ENCODE results near the gene CCR6. TPM values are rescaled to one million over a fixed set of nuclear protein-coding genes. Genes with fewer than 3 reads are reported as not detected.
A peak's percentile ranks its signal among the peaks of the same experiment; 100 is the strongest.

Gene CCR6
- total and polyA plus RNA-seq, 5 donors, result not detected

DNA sequence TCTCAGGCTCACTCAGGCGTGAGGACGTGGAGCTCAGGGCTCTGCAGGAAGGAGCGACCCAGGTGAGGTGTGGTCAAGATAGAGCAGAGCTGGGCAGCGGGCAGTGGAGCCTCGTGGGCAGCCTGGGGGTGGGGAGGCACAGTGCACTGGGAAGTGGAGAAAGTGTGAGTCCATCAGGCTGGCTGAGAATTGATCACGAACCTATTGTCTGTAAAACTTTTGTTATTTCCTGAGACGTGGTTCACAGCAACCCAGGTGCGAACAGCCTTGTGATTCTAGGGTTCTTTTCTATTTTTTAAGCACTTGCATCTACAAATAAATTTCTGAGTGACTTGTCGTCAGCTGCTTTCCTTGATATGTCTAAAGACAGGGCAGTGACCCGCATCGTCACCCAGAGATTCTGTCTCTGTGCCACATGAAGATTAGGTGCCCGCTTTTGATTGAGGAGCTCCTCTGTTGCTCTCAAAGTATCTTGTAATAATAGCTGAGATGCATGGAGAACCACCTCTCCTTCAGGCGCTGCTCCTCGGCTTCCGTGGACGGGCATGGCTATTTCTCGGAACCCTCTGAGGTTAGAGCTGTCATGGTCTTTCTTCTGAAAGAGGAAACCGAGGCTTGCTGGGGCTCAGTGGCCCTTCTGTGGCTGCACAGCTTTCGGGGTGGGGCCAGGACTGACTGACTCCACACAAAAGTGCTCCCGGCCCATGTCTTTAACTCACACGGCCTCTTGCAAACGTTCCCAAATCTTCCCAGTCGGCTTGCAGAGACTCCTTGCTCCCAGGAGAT, 662 bp upstream of the CCR6 start:
- Histone ChIP-seq H3K4me3 (ENCODE audit: low read length) (no peak overlapping the region), H3K4me1 (ENCODE audit: control insufficient read depth, insufficient read depth, low read length) (no peaks in the 10 kb centered on the region), H3K27me3 (ENCODE audit: control insufficient read depth, insufficient read depth) (no peaks in the 10 kb centered on the region), H3K27ac (ENCODE audit: low read length) (no peak overlapping the region), H3K9me3 (ENCODE audit: control insufficient read depth, low read length) (no peaks in the 10 kb centered on the region)
- DNase-seq (no peak), ATAC-seq (no peak)
- intact Hi-C loops (cut with DNase I), result no loop called here
- WGBS, result 79% methylated on average over 23 of the region's 23 CpGs

DNA sequence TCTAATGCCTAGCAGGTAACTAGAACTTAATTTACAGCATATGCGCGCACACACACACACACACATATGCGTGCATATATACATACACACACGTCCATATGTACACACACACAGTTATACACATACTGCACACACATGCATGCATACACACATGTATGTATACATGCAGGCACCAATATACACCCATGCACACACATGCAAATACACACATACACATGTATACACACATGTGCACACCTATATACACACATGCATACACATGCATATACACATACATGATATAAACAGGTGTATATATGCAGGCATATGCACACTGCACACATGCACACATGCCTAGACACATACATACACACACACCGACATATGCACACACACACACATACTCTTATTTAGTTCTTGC, 1.9 kb downstream of the CCR6 start:
- DNase-seq (no peak), ATAC-seq (no peak)
- WGBS, result 91% methylated on average over 5 of the region's 5 CpGs
- H3K27me3 ChIP-seq (ENCODE audit: control insufficient read depth, insufficient read depth), result no peaks in the 10 kb centered on the region
- no peaks in the 10 kb centered on the region for H3K9me3 ChIP-seq (ENCODE audit: control insufficient read depth, low read length)
- intact Hi-C loops (cut with DNase I), result no loop called here
- no peak overlapping the region for H3K27ac ChIP-seq (ENCODE audit: low read length)
- H3K4me1 ChIP-seq (ENCODE audit: control insufficient read depth, insufficient read depth, low read length), result no peaks in the 10 kb centered on the region
- H3K4me3 ChIP-seq (ENCODE audit: low read length), result no peak overlapping the region

DNA sequence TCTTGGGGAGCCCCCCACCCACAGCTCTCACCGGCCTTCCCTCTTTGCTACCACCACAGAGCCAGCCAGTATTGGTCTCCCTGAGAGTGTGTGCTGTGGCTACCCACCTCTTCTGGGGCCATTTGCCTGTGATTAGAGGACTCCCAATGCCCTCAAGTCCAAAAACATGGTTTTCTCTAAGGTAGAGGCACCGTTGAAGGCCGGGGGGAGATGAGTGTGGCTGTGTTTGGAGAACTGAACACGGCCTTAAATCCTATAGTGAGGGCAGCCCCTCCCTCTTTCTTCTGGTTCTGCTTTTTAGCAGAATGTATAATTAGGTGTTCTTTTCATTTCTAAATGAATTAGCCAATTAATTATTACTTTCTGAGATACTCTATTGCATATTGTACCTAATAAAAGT, 2.5 kb downstream of the CCR6 start:
- Histone ChIP-seq H3K4me1 (ENCODE audit: control insufficient read depth, insufficient read depth, low read length) (no peaks in the 10 kb centered on the region), H3K27me3 (ENCODE audit: control insufficient read depth, insufficient read depth) (no peaks in the 10 kb centered on the region), H3K4me3 (ENCODE audit: low read length) (no peak overlapping the region), H3K27ac (ENCODE audit: low read length) (no peak overlapping the region), H3K9me3 (ENCODE audit: control insufficient read depth, low read length) (no peaks in the 10 kb centered on the region)
- ATAC-seq, result no peak
- DNase-seq, result no peak
- intact Hi-C loops (cut with DNase I), result no loop called here
- WGBS, result 79% methylated on average over 4 of the region's 4 CpGs

DNA sequence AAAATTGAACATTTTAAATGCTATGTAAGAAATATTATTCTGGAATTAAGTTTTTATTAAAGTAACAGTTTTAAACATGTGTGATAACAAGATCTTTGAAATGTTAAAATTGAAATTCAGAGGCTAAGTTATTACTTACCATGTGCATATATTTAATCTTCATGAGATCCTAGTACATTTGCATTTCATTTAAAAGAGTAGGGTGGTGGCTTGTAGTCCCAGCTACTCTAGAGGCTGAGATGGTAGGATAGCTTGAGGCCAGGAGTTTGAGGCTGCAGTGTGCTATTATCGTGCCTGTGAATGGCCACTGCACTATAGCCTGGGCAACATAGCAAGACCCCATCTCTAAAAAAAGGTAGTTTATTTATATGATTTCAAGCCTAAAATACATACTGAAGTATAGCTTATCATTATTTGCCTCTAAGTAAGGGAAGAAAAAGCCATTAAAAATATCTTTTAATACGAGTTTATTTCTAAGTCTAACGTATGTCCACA, 3.0 kb downstream of the CCR6 start:
- H3K9me3 ChIP-seq (ENCODE audit: control insufficient read depth, low read length), result no peaks in the 10 kb centered on the region
- WGBS, result 85% methylated on average over 3 of the region's 3 CpGs
- H3K4me3 ChIP-seq (ENCODE audit: low read length), result no peak overlapping the region
- ATAC-seq (no peak), DNase-seq (no peak)
- no peak overlapping the region for H3K27ac ChIP-seq (ENCODE audit: low read length)
- intact Hi-C loops (cut with DNase I), result no loop called here
- H3K4me1 ChIP-seq (ENCODE audit: control insufficient read depth, insufficient read depth, low read length), result no peaks in the 10 kb centered on the region
- H3K27me3 ChIP-seq (ENCODE audit: control insufficient read depth, insufficient read depth), result no peaks in the 10 kb centered on the region

DNA sequence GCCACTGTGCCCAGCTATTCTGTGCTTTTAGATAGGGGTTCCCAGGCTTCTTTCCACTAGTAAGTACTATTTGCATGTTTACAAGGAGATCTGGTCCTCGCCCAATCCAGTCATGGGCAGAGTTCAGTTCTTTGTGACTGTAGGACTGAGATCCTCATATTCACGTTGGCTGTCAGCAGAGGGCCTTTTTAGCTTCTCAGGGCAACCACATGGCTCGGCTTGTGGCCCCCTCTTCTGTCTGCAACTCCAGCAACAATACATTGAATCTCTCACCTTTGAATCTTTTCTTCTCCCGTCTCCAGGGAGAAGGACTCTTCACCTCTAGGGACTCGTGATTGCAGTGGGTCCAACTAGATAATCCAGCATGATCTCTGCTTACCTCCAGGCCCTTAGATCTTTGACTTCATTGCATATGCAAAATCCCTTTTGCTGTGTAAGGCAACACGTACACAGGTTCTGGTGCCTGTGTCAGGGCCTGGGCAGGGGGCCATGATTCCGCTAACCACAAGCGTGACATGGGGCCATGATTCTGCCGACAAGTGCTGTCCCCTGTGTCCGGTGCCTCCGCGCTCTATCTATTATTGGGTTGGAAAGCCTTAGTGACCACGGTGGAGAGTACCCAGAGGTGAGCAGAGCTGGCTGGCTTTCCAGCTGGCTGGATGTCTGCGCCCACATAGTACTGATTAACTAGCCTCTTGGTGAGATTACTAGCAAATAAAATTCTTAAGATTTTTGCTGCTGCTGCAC, 5.1 kb downstream of the CCR6 start:
- H3K9me3 ChIP-seq (ENCODE audit: control insufficient read depth, low read length), result no peaks in the 10 kb centered on the region
- H3K27me3 ChIP-seq (ENCODE audit: control insufficient read depth, insufficient read depth), result no peaks in the 10 kb centered on the region
- H3K4me1 ChIP-seq (ENCODE audit: control insufficient read depth, insufficient read depth, low read length), result no peaks in the 10 kb centered on the region
- intact Hi-C loops (cut with DNase I), result no loop called here
- ATAC-seq (no peak), DNase-seq (no peak)
- H3K27ac ChIP-seq (ENCODE audit: low read length), result no peak overlapping the region
- no peak overlapping the region for H3K4me3 ChIP-seq (ENCODE audit: low read length)
- 83% methylated on average over 14 of the region's 14 CpGs for WGBS

DNA sequence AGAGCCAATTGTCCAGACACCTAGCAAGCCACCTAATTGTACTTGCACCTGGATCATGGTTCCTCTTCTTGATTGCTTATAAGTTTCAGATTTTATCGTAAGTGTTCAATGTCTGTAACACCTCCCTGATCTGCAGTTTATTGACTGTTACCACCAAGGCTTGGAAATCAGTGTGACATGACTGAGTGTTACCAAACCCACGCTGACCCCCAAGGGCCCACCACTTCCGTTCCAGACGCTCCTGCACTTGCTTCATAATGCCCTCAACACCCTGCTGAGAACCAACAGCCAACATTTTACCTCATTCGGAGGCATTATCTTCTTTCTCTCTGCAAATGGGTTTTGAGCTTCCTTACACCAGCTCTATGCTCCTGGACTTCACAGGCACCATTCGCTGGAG, 6.3 kb downstream of the CCR6 start:
- no peak overlapping the region for H3K4me3 ChIP-seq (ENCODE audit: low read length)
- no peaks in the 10 kb centered on the region for H3K9me3 ChIP-seq (ENCODE audit: control insufficient read depth, low read length)
- no peaks in the 10 kb centered on the region for H3K4me1 ChIP-seq (ENCODE audit: control insufficient read depth, insufficient read depth, low read length)
- H3K27ac ChIP-seq (ENCODE audit: low read length), result no peak overlapping the region
- no peaks in the 10 kb centered on the region for H3K27me3 ChIP-seq (ENCODE audit: control insufficient read depth, insufficient read depth)
- 59% methylated on average over 6 of the region's 6 CpGs for WGBS
- no peak for ATAC-seq
- intact Hi-C loops (cut with DNase I), result no loop called here
- no peak for DNase-seq

DNA sequence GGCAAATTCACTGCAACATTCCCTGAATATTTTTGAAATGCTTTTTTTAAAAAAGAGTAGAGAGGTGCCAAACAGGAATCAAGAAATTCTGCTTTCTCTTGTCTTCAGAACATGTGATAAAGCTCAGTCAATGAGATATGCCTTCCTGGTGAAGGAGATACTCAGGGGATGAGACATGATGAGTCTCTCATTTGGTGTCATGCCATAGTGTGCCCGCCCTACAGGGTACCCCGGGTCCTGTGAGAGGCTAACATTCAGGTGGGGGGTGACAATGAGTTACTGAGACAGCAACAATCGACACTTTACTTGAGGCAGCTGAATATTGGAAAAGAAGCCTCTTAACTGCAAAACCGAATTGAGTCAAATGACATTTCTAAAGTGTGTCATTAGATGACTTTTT, 6.7 kb downstream of the CCR6 start:
- ATAC-seq, result no peak
- Histone ChIP-seq H3K27me3 (ENCODE audit: control insufficient read depth, insufficient read depth) (no peaks in the 10 kb centered on the region), H3K27ac (ENCODE audit: low read length) (no peak overlapping the region)

DNA sequence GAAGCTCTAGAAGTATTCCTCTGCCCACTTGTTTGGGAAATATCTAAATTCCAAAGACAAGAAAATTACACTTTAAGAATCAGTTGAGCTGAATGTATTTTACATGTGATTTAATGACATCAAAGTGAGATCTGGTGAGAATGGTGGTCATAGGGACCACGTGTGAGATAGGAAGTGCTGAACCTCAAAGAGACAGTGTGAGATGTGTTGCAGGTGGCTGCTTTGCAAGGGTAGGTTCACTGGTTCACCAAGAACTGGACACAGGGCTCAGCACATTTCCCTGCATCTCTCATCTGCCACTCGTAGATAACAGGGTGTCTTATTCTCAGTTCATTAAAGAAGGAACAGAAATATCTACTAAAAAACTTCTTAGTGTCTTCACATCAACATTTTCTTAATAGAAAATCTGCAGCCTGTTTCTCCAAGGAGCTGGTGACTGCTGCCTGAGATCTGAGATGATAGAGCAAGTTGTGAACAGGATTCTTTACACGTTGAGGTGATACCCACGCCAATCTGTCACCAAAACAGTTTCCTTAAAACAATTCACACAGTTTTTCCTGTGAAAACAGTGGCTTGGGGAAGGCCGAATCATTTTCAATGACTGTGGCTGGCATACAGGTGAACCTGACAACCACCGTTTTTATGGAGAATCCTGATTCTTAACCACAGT, 7.2 kb downstream of the CCR6 start:
- intact Hi-C loops (cut with DNase I), result no loop called here
- DNase-seq (no peak), ATAC-seq (no peak)
- no peak overlapping the region for H3K4me3 ChIP-seq (ENCODE audit: low read length)
- no peaks in the 10 kb centered on the region for H3K27me3 ChIP-seq (ENCODE audit: control insufficient read depth, insufficient read depth)
- H3K27ac ChIP-seq (ENCODE audit: low read length), result no peak overlapping the region
- WGBS, result 65% methylated on average over 6 of the region's 6 CpGs
- H3K9me3 ChIP-seq (ENCODE audit: control insufficient read depth, low read length), result no peaks in the 10 kb centered on the region
- H3K4me1 ChIP-seq (ENCODE audit: control insufficient read depth, insufficient read depth, low read length), result no peaks in the 10 kb centered on the region

More for the DNA sequence above, 6.7 kb downstream of the CCR6 start:
- Histone ChIP-seq H3K4me3 (ENCODE audit: low read length) (no peak overlapping the region), H3K4me1 (ENCODE audit: control insufficient read depth, insufficient read depth, low read length) (no peaks in the 10 kb centered on the region), H3K9me3 (ENCODE audit: control insufficient read depth, low read length) (no peaks in the 10 kb centered on the region)
- WGBS, result 72% methylated on average over 4 of the region's 4 CpGs
- DNase-seq, result no peak
- intact Hi-C loops (cut with DNase I), result no loop called here

DNA sequence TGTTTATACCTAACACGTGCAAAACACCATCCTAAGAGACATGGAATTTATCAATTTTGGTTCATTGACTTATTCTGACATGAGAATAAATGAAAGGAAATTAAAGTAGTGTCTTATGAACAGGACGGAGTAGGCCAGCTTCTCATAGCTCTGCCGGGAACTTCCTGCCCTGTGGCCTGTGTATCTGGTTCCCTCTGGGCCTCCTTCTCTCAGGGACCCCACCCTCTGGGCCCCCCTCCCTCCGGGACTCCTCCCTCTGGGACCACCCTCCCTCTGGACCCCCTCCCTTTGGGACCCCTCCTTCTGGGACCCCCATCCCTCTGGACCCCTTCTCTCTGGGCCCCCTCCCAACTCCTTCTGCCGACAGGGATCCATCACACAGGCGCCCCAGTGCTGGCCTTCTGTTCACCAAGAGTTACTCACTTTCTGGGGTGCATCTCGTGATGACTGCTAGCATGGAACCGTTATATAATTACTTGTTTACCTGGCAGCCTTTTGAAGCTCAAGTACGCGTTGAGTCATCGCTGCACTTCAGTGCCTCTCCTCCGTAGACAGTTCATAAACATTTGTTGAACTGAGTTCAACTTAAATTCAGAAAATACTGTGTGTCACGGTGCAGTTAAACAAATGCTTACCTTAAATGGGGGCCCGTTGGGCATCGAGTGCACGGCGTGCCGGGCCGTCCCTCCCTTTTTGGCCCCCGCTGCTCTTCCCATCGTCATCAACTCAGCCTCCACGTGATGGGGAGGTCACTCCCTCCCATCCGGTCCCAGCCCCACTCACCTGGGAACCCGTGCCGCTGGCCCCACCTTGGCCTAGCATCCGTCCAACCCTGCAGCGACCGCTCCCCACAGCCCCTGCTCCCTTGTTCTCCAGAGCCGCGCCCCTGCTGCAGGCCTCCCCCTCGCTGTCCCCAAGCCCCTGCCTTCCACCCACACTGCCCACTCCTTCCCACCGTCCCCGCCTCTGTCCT, 8.1 kb downstream of the CCR6 start:
- Histone ChIP-seq H3K27me3 (ENCODE audit: control insufficient read depth, insufficient read depth) (no peaks in the 10 kb centered on the region), H3K27ac (ENCODE audit: low read length) (no peak overlapping the region), H3K9me3 (ENCODE audit: control insufficient read depth, low read length) (no peaks in the 10 kb centered on the region), H3K4me3 (ENCODE audit: low read length) (no peak overlapping the region), H3K4me1 (ENCODE audit: control insufficient read depth, insufficient read depth, low read length) (no peaks in the 10 kb centered on the region)
- intact Hi-C loops (cut with DNase I), result no loop called here
- DNase-seq, result peak in 1 of 3 donors; percentile 53
- no peak for ATAC-seq
- 88% methylated on average over 33 of the region's 33 CpGs for WGBS

DNA sequence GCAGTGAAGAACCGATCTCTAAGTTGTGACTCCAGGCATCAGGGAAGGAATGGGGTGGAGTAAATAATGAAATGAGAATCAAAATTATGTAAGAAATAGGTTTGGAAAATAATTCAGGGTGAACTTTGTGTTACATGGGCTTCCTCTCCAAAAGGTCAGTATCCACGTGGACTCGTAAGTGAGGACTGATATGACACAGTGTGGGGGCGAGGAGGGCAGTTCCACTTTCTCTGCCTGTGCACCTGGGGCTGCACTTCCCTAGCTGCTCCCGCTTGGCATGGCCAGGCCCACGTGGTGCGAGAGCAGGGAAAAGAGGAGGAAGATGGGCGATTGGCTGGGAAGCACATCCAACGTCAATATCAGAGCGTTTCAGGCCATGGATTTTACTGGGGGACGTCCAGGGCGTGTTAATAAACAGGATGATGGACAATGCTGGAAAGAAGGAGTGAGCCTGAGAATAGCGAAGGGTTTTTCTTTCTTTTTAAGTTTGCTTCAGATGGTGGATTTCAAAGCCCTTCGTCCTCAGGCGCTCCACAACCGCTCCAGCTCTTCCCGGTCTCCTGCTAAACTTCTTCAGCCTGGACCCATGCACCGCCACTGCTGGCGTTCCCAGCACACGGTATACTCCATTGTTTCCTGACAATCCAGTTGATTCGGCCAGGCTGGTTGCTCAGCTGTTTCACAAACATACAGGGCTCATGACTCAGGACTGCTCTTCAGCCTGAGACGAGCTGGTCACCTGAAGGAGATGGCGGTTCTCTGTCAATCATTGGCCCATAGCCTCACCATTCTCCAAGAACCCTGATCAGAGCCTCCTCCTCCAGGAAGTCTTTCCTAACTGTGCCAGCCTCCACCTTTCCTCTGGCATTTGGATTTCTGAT, 11.8 kb downstream of the CCR6 start:
- Histone ChIP-seq H3K4me3 (ENCODE audit: low read length) (no peak overlapping the region), H3K27ac (ENCODE audit: low read length) (no peak overlapping the region), H3K4me1 (ENCODE audit: control insufficient read depth, insufficient read depth, low read length) (no peaks in the 10 kb centered on the region), H3K9me3 (ENCODE audit: control insufficient read depth, low read length) (no peaks in the 10 kb centered on the region), H3K27me3 (ENCODE audit: control insufficient read depth, insufficient read depth) (no peaks in the 10 kb centered on the region)
- intact Hi-C loops (cut with DNase I), result no loop called here
- no peak for ATAC-seq
- 83% methylated on average over 23 of the region's 23 CpGs for WGBS
- no peak for DNase-seq
